HepG2 (cell line): Measurements from ENCODE around the gene KANSL1. TPM values are rescaled to one million over a fixed set of nuclear protein-coding genes. Genes with fewer than 3 reads are reported as not detected.
A peak's percentile ranks its signal among the peaks of the same experiment; 100 is the strongest.

Experiments
- DZIP1 ChIP-seq: sonication (generic); formaldehyde crosslinking; IDR thresholded peaks from 2 replicates; pipeline ENCODE4 v1.5.0; 2020; ENCODE audit warnings: mild to moderate bottlenecking, missing genetic modification reagents
- E2F2 ChIP-seq: sonication (generic); formaldehyde crosslinking; IDR thresholded peaks from 2 replicates; pipeline ENCODE4 v1.4.0; 2020; ENCODE audit warnings: missing genetic modification reagents, borderline replicate concordance
- ELF1 ChIP-seq: sonication (generic); formaldehyde crosslinking; IDR thresholded peaks from 2 replicates; pipeline ENCODE4 v1.4.0; 2020; ENCODE audit warnings: missing genetic modification reagents
- EZH2 ChIP-seq: conservative IDR thresholded peaks from 2 replicates; pipeline ENCODE4 v1.6.1; 2012; ENCODE audit warnings: mild to moderate bottlenecking, low read depth, low read length, moderate library complexity
- GRHL1 ChIP-seq: sonication (generic); formaldehyde crosslinking; conservative IDR thresholded peaks from 2 replicates; pipeline ENCODE4 v1.8.0; 2022; ENCODE audit warnings: missing genetic modification reagents
- HOXA9 ChIP-seq: sonication (generic); formaldehyde crosslinking; IDR thresholded peaks from 2 replicates; pipeline ENCODE4 v1.8.1; 2022; ENCODE audit warnings: missing genetic modification reagents, mild to moderate bottlenecking, moderate library complexity, borderline replicate concordance
- KDM4B ChIP-seq: sonication (generic); formaldehyde crosslinking; IDR thresholded peaks from 2 replicates; pipeline ENCODE4 v1.4.0; 2020; ENCODE audit warnings: missing genetic modification reagents
- KDM5B ChIP-seq: sonication (generic); formaldehyde crosslinking; IDR thresholded peaks from 2 replicates; pipeline ENCODE4 v1.4.0; 2020; ENCODE audit warnings: missing genetic modification reagents, mild to moderate bottlenecking, borderline replicate concordance
- MLX ChIP-seq: IDR thresholded peaks from 2 replicates; pipeline ENCODE4 v1.6.1; 2016
- PHF20 ChIP-seq: sonication (generic); formaldehyde crosslinking; IDR thresholded peaks from 2 replicates; pipeline ENCODE4 v1.5.0; 2020; ENCODE audit warnings: mild to moderate bottlenecking, missing genetic modification reagents
- THYN1 ChIP-seq: sonication (generic); formaldehyde crosslinking; IDR thresholded peaks from 2 replicates; pipeline ENCODE4 v1.8.1; 2023; ENCODE audit warnings: low read depth, mild to moderate bottlenecking, moderate library complexity, missing genetic modification reagents, borderline replicate concordance
- ZBTB8A ChIP-seq: sonication (generic); formaldehyde crosslinking; IDR thresholded peaks from 2 replicates; pipeline ENCODE4 v1.4.0; 2020; ENCODE audit warnings: mild to moderate bottlenecking, low read depth, missing genetic modification reagents, borderline replicate concordance
- ZNF18 ChIP-seq: sonication (generic); formaldehyde crosslinking; IDR thresholded peaks from 2 replicates; pipeline ENCODE4 v1.8.0; 2022; ENCODE audit warnings: mild to moderate bottlenecking, missing genetic modification reagents; ENCODE audit not compliant: insufficient replicate concordance
- ZNF335 ChIP-seq: sonication (generic); formaldehyde crosslinking; IDR thresholded peaks from 2 replicates; pipeline ENCODE4 v1.4.0; 2020; ENCODE audit warnings: missing genetic modification reagents
- ZNF552 ChIP-seq: sonication (generic); formaldehyde crosslinking; IDR thresholded peaks from 2 replicates; pipeline ENCODE4 v1.9.0; 2022; ENCODE audit warnings: missing genetic modification reagents, mild to moderate bottlenecking, borderline replicate concordance
- ZNF878 ChIP-seq: sonication (generic); formaldehyde crosslinking; IDR thresholded peaks from 2 replicates; pipeline ENCODE4 v1.8.1; 2023; ENCODE audit warnings: mild to moderate bottlenecking, missing genetic modification reagents, moderate library complexity
- ZSCAN9 ChIP-seq: IDR thresholded peaks from 2 replicates; pipeline ENCODE4 v1.6.1; 2016; ENCODE audit warnings: borderline replicate concordance
- polyA plus RNA-seq, 8 experiments: library from polyadenylated mRNA; depleted of rRNA in 3 of 8; stranded (reverse) in 7 of 8; unstranded in 1 of 8; fragments of >200 nt; fragmentation: Illumina TruSeq in 4 of 8; extraction: Trizol in 4 of 8; gene quantifications; 2 replicates each; pipeline versions ENCODE4 v1.2.1 to v1.2.3, GENCODE V29; 2011 to 2016; ENCODE audit warnings: low read depth in 4 of 8, missing spikeins in 1 of 8, mixed read lengths in 1 of 8; ENCODE audit not compliant: insufficient read depth in 1 of 8
- total RNA-seq, 5 experiments: library from RNA; depleted of rRNA; stranded (reverse); fragments of >200 nt; fragmentation: Illumina TruSeq; extraction: Trizol; gene quantifications; 2 replicates each; pipeline ENCODE4 v1.2.3, GENCODE V29; 2016; ENCODE audit warnings: low read depth in 1 of 5

KANSL1 gene
- total and polyA plus RNA-seq, 2 of the 13 experiments (the other 11 are each of a cell fraction or from before 2014, with no cell fraction given): 24.0 to 59.6 TPM

GRCh38 chr17:46001390-46002310, 191.6 kb downstream of the KANSL1 start (continued):
- TF ChIP-seq DZIP1 (peak; percentile 58; the same call in 1 of the 2 replicates), THYN1 (CRISPR knock-in tag) (no peak), ZSCAN9 (no peak), GRHL1 (CRISPR knock-in tag) (no peak), KDM5B (CRISPR knock-in tag) (no peak), E2F2 (CRISPR knock-in tag) (no peak), EZH2 (no peak), HOXA9 (no peak), ZNF552 (CRISPR knock-in tag) (no peak), ZNF335 (CRISPR knock-in tag) (no peak), ZNF878 (CRISPR knock-in tag) (no peak), KDM4B (no peak), PHF20 (CRISPR knock-in tag) (no peak), ZNF18 (peak; percentile 100), ELF1 (CRISPR knock-in tag) (no peak), ZBTB8A (0 out of 2 replicates have a peak, but pooled peaks have one; percentile 39), MLX (CRISPR knock-in tag) (no peak)
